Upper lobe of left lung (tissue), 6 donors: Measurements from ENCODE around the gene IGHMBP2. TPM values are rescaled to one million over a fixed set of nuclear protein-coding genes. Genes with fewer than 3 reads are reported as not detected.

ENCODE experiments used
- ATAC-seq, 2 donors: fragments of 200-7000 bp; cut with Tn5 transposase; one replicate each; pipeline ENCODE4 v1.9.1; 2022; ENCODE audit warnings: mild to moderate bottlenecking in 2 of 2, moderate library complexity in 2 of 2; ENCODE audit not compliant: low FRiP score in 2 of 2
- DNase-seq, 2 donors: peaks; one replicate each; pipeline ENCODE4 v3.0.0-alpha.2; 2019 to 2020
- H3K27ac ChIP-seq, 4 donors: fragments of 200-600 bp; sonication (generic); one replicate each; pipeline ENCODE4 v1.5.1; 2016 to 2019
- H3K27me3 ChIP-seq, 4 donors: fragments of 200-600 bp; sonication (generic); one replicate each; pipeline ENCODE4 v1.5.1; 2017 to 2019
- H3K36me3 ChIP-seq, 4 donors: fragments of 200-600 bp; sonication (generic); one replicate each; pipeline ENCODE4 v1.5.1; 2016 to 2019
- H3K4me1 ChIP-seq, 4 donors: fragments of 200-600 bp; sonication (generic); one replicate each; pipeline ENCODE4 v1.5.1; 2018 to 2019
- H3K4me3 ChIP-seq, 4 donors: fragments of 200-600 bp; sonication (generic); one replicate each; pipeline ENCODE4 v1.5.1; 2017 to 2019; ENCODE audit warnings: mild to moderate bottlenecking in 2 of 4, moderate library complexity in 1 of 4
- H3K9me3 ChIP-seq, 4 donors: fragments of 200-600 bp; sonication (generic); one replicate each; pipeline ENCODE4 v1.5.1; 2018 to 2019
- EP300 ChIP-seq, 4 donors: sonication (generic); formaldehyde crosslinking; IDR thresholded peaks; one replicate each; pipeline ENCODE4 v1.5.1; 2017; ENCODE audit warnings: antibody characterized with exemption in 4 of 4, control low read depth in 2 of 4
- POLR2A ChIP-seq, 4 donors: fragments of 450-650 bp; IDR thresholded peaks; one replicate each; pipeline ENCODE4 v1.5.1; 2016 to 2017; ENCODE audit warnings: antibody characterized with exemption in 4 of 4, mild to moderate bottlenecking in 2 of 4
- POLR2AphosphoS5 ChIP-seq, 2 donors: sonication (generic); formaldehyde crosslinking; IDR thresholded peaks; one replicate each; pipeline ENCODE4 v1.5.1; 2017; ENCODE audit warnings: antibody characterized with exemption in 2 of 2
- WGBS, 2 donors: methylation state at CpG; one replicate each; pipeline ENCODE4 v1.1.5; 2017 to 2018; 5-methylcytosine and 5-hydroxymethylcytosine counted together
- total RNA-seq, 6 donors: library from RNA; depleted of rRNA in 4 of 6; stranded (reverse); fragments of >200 nt in 4 of 6; gene quantifications; one replicate each; pipeline versions ENCODE4 v1.1.0 to v1.2.1, GENCODE V29; 2016 to 2021
- TF ChIP-seq, protein P1 (sequence below), 6 experiments: fragments of 450-650 bp in 4 of 6; fragments of 200-600 bp in 2 of 6; sonication (generic) in 2 of 6; IDR thresholded peaks; one replicate each; pipeline ENCODE4 v1.5.1; 2016 to 2019; ENCODE audit warnings: antibody characterized with exemption in 6 of 6
- donor health status: DM: no; HTN: no; CAD: no; lungs with moderate emphysema.
- donor health status: DM: no; HTN: yes; CAD: no; lungs with severe emphysema.

IGHMBP2 gene
- total RNA-seq, 6 donors from 2014 or later = 11.7 to 84.9 (median 18.9) TPM

DNA sequence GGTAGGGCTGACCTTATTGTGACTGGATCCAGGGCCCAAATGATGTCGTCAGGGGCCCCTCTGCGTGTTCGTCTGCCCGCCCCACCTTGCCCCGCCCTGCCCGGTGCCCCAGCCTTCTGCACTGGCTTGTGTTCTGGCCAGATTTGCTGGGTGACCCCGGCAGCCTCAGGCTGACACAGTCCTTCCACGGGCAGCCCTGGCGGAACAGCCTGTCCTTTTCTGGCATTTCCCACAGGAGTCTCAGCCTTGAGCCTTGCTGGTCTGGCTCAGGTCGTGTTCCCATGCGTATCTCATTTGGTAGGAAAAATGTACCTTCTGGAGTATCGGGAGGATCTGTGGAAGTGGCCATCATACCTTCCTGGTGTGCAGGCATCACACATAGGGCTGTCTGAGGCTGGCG is 31.0 kb downstream of the IGHMBP2 start:
- WGBS, 2 donors = 95 to 99% methylated on average over 6 to 13 of the region's 13 CpGs
- no peak for TF ChIP-seq EP300 (IDR thresholded peaks at IDR 0.05)
- TF ChIP-seq POLR2AphosphoS5 (IDR thresholded peaks at IDR 0.05) = no peak
- no peak for TF ChIP-seq POLR2A (IDR thresholded peaks at IDR 0.05)
- TF ChIP-seq, protein P1, sequence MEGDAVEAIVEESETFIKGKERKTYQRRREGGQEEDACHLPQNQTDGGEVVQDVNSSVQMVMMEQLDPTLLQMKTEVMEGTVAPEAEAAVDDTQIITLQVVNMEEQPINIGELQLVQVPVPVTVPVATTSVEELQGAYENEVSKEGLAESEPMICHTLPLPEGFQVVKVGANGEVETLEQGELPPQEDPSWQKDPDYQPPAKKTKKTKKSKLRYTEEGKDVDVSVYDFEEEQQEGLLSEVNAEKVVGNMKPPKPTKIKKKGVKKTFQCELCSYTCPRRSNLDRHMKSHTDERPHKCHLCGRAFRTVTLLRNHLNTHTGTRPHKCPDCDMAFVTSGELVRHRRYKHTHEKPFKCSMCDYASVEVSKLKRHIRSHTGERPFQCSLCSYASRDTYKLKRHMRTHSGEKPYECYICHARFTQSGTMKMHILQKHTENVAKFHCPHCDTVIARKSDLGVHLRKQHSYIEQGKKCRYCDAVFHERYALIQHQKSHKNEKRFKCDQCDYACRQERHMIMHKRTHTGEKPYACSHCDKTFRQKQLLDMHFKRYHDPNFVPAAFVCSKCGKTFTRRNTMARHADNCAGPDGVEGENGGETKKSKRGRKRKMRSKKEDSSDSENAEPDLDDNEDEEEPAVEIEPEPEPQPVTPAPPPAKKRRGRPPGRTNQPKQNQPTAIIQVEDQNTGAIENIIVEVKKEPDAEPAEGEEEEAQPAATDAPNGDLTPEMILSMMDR (IDR thresholded peaks at IDR 0.05) = no peak
- DNase-seq = peak in 1 of 2 donors; percentile 66
- Histone ChIP-seq H3K27me3 (no peaks in the 10 kb centered on the region), H3K27ac (no peak overlapping the region), H3K9me3 (no peaks in the 10 kb centered on the region), H3K4me3 (no peak overlapping the region), H3K4me1 (no peaks in the 10 kb centered on the region), H3K36me3 (peaks cover 14 to 89% (median 81%) of the 10 kb centered on the region in 4 donors)
- ATAC-seq = no peak

- Histone ChIP-seq H3K27me3 (no peaks in the 10 kb centered on the region), H3K4me3 (no peak overlapping the region), H3K27ac (no peak overlapping the region), H3K4me1 (no peaks in the 10 kb centered on the region), H3K36me3 (peaks cover 10 to 89% (median 82%) of the 10 kb centered on the region in 4 donors), H3K9me3 (no peaks in the 10 kb centered on the region)
- DNase-seq (no peak), ATAC-seq (no peak)
- 98% methylated on average over 15 of the region's 15 CpGs for WGBS, 2 donors
- TF ChIP-seq POLR2AphosphoS5 (IDR thresholded peaks at IDR 0.05) (no peak), EP300 (IDR thresholded peaks at IDR 0.05) (no peak), POLR2A (IDR thresholded peaks at IDR 0.05) (no peak)
- TF ChIP-seq, protein P1 (IDR thresholded peaks at IDR 0.05) = no peak
These were observed 31.4 kb downstream of the IGHMBP2 start for GRCh38 chr11:68935066-68935465.

DNA sequence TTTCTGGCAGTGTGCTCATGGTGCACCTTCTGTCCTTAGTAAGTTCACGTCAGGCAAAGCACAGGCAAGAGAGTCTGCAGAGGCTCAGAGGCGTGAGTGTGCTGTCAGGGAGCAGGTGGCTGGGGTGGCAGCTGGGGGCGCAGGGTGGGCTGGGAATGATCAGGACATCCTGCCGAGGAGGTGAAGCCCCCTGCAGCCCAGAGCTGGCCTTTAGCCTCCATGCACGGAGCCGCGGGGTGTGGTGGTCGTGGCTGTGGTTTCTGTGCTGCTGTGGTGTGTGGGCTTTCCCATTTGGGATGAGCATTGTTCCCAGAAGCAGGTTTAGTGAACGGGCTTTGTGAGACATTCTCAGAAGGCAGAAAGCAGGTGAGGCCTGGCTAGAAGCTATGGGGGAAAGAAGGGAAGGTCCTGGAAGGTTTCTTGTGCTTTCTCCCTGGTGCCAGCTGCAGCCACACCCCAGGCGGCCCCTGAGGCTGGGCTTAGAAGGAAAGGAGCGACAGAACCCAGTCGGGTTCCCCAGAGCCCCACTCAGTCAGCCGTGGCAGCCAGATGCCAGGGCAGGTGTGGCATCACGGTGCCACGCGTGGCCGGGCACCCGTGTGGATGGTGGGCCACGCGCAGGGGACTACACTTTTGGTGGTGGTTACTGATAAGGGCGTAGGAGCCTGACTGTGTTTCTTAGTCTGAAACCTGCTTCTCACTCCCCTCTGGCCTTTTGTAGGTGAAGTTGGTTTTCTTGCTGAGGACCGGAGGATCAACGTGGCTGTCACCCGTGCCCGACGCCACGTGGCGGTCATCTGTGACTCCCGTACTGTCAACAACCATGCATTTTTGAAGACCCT is 32.0 kb downstream of the IGHMBP2 start:
- H3K4me3 ChIP-seq = no peak overlapping the region
- no peak for ATAC-seq
- H3K9me3 ChIP-seq = no peaks in the 10 kb centered on the region
- TF ChIP-seq POLR2AphosphoS5 (IDR thresholded peaks at IDR 0.05) (no peak), POLR2A (IDR thresholded peaks at IDR 0.05) (no peak), EP300 (IDR thresholded peaks at IDR 0.05) (no peak)
- TF ChIP-seq, protein P1 (IDR thresholded peaks at IDR 0.05) = no peak
- peaks cover 9 to 89% (median 78%) of the 10 kb centered on the region in 4 donors for H3K36me3 ChIP-seq
- WGBS, 2 donors = 96 to 98% methylated on average over 20 to 28 of the region's 29 CpGs
- no peaks in the 10 kb centered on the region for H3K27me3 ChIP-seq
- H3K27ac ChIP-seq = no peak overlapping the region
- no peaks in the 10 kb centered on the region for H3K4me1 ChIP-seq
- DNase-seq = peak in 1 of 2 donors; percentile 60

DNA sequence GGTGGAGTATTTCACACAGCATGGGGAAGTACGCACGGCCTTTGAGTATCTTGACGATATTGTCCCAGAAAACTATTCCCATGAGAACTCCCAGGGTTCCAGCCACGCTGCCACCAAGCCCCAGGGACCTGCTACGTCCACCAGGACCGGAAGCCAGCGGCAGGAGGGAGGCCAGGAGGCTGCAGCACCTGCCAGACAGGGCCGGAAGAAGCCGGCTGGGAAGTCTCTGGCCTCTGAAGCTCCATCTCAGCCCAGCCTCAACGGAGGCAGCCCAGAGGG is 32.6 kb downstream of the IGHMBP2 start:
- no peaks in the 10 kb centered on the region for H3K4me1 ChIP-seq
- H3K9me3 ChIP-seq = no peaks in the 10 kb centered on the region
- H3K27ac ChIP-seq = no peak overlapping the region
- no peak for TF ChIP-seq EP300 (IDR thresholded peaks at IDR 0.05)
- TF ChIP-seq, protein P1 (IDR thresholded peaks at IDR 0.05) = no peak
- no peak for TF ChIP-seq POLR2AphosphoS5 (IDR thresholded peaks at IDR 0.05)
- no peak for TF ChIP-seq POLR2A (IDR thresholded peaks at IDR 0.05)
- WGBS, 2 donors = 90 to 97% methylated on average over 8 to 10 of the region's 10 CpGs
- peak in 1 of 2 donors; percentile 46 for DNase-seq
- H3K4me3 ChIP-seq = no peak overlapping the region
- ATAC-seq = no peak
- no peaks in the 10 kb centered on the region for H3K27me3 ChIP-seq
- H3K36me3 ChIP-seq = peaks cover 9 to 84% (median 74%) of the 10 kb centered on the region in 4 donors
